ENCODE data around the gene COX6A1.

- no peak for TF ChIP-seq CTCF (IDR thresholded peaks at IDR 0.05)
- TF ChIP-seq POLR2A (IDR thresholded peaks at IDR 0.05), result no peak
These were observed 31.0 kb downstream of the COX6A1 start for GRCh38 chr12:120468821-120469449.

All from vagina (tissue), 2 donors.